Activated CD4-positive, CD25-positive, alpha-beta regulatory T cell treated with anti-CD3 and anti-CD28 coated beads, Interleukin-2, amount 50 U/mL, for 24 hours (primary cell): ENCODE results near the gene LRRC66.

Experiments used
- ATAC-seq, 2 donors: fragments of 150-1000 bp; cut with Tn5 transposase; one replicate each; pipeline ENCODE4 v1.10.0; 2021; ENCODE audit warnings: mild to moderate bottlenecking in 1 of 2, moderate library complexity in 1 of 2

LRRC66 gene

GRCh38 chr4:52012651-52013050, 7.5 kb downstream of the LRRC66 start:
- ATAC-seq: no peak

GRCh38 chr4:52010986-52011385, 9.2 kb downstream of the LRRC66 start:
- no peak for ATAC-seq

GRCh38 chr4:52006887-52007286, 13.3 kb downstream of the LRRC66 start:
- no peak for ATAC-seq

GRCh38 chr4:52005604-52006273, 14.4 kb downstream of the LRRC66 start:
- ATAC-seq: no peak

- no peak for ATAC-seq
Measured at GRCh38 chr4:52004414-52004813, 15.7 kb downstream of the LRRC66 start.

- ATAC-seq: no peak
Measured at GRCh38 chr4:52001616-52002015, 18.5 kb downstream of the LRRC66 start.

GRCh38 chr4:51999250-51999649, 20.9 kb downstream of the LRRC66 start:
- no peak for ATAC-seq

- no peak for ATAC-seq
Measured at GRCh38 chr4:51998837-51999236, 21.3 kb downstream of the LRRC66 start.

- no peak for ATAC-seq
Measured at GRCh38 chr4:51997647-51998046, 22.5 kb downstream of the LRRC66 start.

GRCh38 chr4:51995647-51996220, 24.4 kb downstream of the LRRC66 start:
- no peak for ATAC-seq

GRCh38 chr4:51965862-51966261, 54.3 kb downstream of the LRRC66 start:
- ATAC-seq: no peak

- ATAC-seq: no peak
Measured at GRCh38 chr4:51963841-51964517, 56.2 kb downstream of the LRRC66 start.

- no peak for ATAC-seq
Measured at GRCh38 chr4:51960486-51960885, 59.7 kb downstream of the LRRC66 start.

- ATAC-seq: no peak
Measured at GRCh38 chr4:51958199-51958968, 61.8 kb downstream of the LRRC66 start.
